NB4 (cell line): ENCODE results near the gene BABAM1.

Source experiments
- DNase-seq: peaks from one replicate; pipeline ENCODE4 v3.0.0; 2010; ENCODE audit warnings: low read depth
- H3K4me3 ChIP-seq: one replicate; pipeline ENCODE4 v1.5.1; 2011; ENCODE audit warnings: mild to moderate bottlenecking, low read depth, low read length, moderate library complexity
- CTCF ChIP-seq: IDR thresholded peaks from one replicate; pipeline ENCODE4 v1.5.1; 2012; ENCODE audit warnings: low read depth, low read length
- MAX ChIP-seq: IDR thresholded peaks from 2 replicates; pipeline ENCODE4 v1.6.1; 2011; ENCODE audit warnings: low read depth, low read length
- MYC ChIP-seq: IDR thresholded peaks from 2 replicates; pipeline ENCODE4 v1.6.1; 2011; ENCODE audit warnings: low read depth, low read length
- POLR2A ChIP-seq: IDR thresholded peaks from 2 replicates; pipeline ENCODE4 v1.6.1; 2011; ENCODE audit warnings: mild to moderate bottlenecking; ENCODE audit not compliant: insufficient read length; ENCODE audit errors: extremely low read depth

The BABAM1 gene

GRCh38 chr19:17327654-17328516 lies 60.6 kb downstream of the BABAM1 start:
- peak; percentile 38 for DNase-seq
- no peak for TF ChIP-seq MAX
- TF ChIP-seq POLR2A = no peak
- TF ChIP-seq MYC = no peak
- TF ChIP-seq CTCF = no peak
- no peak overlapping the region for H3K4me3 ChIP-seq
